ENCODE data around the gene C9orf78. TPM values are rescaled to one million over a fixed set of nuclear protein-coding genes. Genes with fewer than 3 reads are reported as not detected.

Gene C9orf78
- total RNA-seq, 5 donors from 2014 or later (not counting 1 experiment from before 2014, with no cell fraction given), result 80.5 to 112 (median 90.2) TPM

- Mint-ChIP-seq H3K27me3 (no peaks in the 10 kb centered on the region), H3K27ac (peak overlapping the region; percentile 19 to 58), H3K4me3 (no peak overlapping the region), H3K9me3 (no peaks in the 10 kb centered on the region), H3K4me1 (peaks cover 22 to 37% (median 29%) of the 10 kb centered on the region in 3 donors), H3K36me3 (peaks cover 18% of the 10 kb centered on the region)
- Histone ChIP-seq H3K9me3 (no peaks in the 10 kb centered on the region), H3K4me3 (ENCODE audit: control insufficient read depth in 1 of 2, extremely low read depth in 1 of 2, low read length in 1 of 2) (no peak overlapping the region), H3K27ac (ENCODE audit: low read length) (no peak overlapping the region), H3K4me1 (ENCODE audit: control insufficient read depth in 1 of 2, extremely low read depth in 1 of 2, insufficient read depth in 2 of 2, low read length in 2 of 2) (peaks cover 8 to 30% of the 10 kb centered on the region in 2 experiments), H3K36me3 (ENCODE audit: control insufficient read depth in 2 of 2, extremely low read depth in 1 of 2, insufficient read depth in 1 of 2, low read length in 1 of 2) (peaks cover 22 to 23% of the 10 kb centered on the region in 2 donors), H3K27me3 (replicated peaks in 1 of 2; ENCODE audit: control insufficient read depth in 2 of 2, extremely low read depth in 1 of 2, insufficient read depth in 2 of 2, low read length in 1 of 2) (no peaks in the 10 kb centered on the region)
- ATAC-seq (replicated peaks in 1 of 4) (no peak), DNase-seq (no peak)
- WGBS (ENCODE audit: insufficient coverage), result 93% methylated on average over 31 of the region's 31 CpGs
- POLR2A ChIA-PET, result no interaction called here
- CTCF ChIA-PET, result interaction anchor here in 1 of 2 donors (0.6 to 0.9 kb wide), 2 partner anchors 29 to 260 kb away, joined by 3 to 5 read pairs; no protein-coding TSS in a partner anchor
Observed at GRCh38 chr9:129879991-129880653, 45.0 kb upstream of the C9orf78 start.

GRCh38 chr9:129879103-129879699 lies 44.1 kb upstream of the C9orf78 start:
- WGBS (ENCODE audit: insufficient coverage), result 89% methylated on average over 17 of the region's 17 CpGs
- no peaks in the 10 kb centered on the region for H3K27me3 Mint-ChIP-seq
- no peaks in the 10 kb centered on the region for H3K9me3 Mint-ChIP-seq
- CTCF ChIA-PET, result interaction anchor here (0.6 to 0.9 kb wide), 2 partner anchors 12 to 28 kb away, joined by 3 to 4 read pairs; no protein-coding TSS in a partner anchor
- DNase-seq (peak in 1 of 35 experiments; percentile 36), ATAC-seq (replicated peaks in 1 of 4) (no peak)
- H3K36me3 Mint-ChIP-seq, result peaks cover 24% of the 10 kb centered on the region
- POLR2A ChIA-PET, result no interaction called here
- H3K9me3 ChIP-seq, result no peaks in the 10 kb centered on the region
- H3K4me1 ChIP-seq (ENCODE audit: control insufficient read depth in 1 of 2, extremely low read depth in 1 of 2, insufficient read depth in 2 of 2, low read length in 2 of 2), result peaks cover 6 to 30% of the 10 kb centered on the region in 2 experiments
- no peak overlapping the region for H3K4me3 ChIP-seq (ENCODE audit: control insufficient read depth in 1 of 2, extremely low read depth in 1 of 2, low read length in 1 of 2)
- H3K27ac ChIP-seq (ENCODE audit: low read length), result no peak overlapping the region
- H3K36me3 ChIP-seq (ENCODE audit: control insufficient read depth in 2 of 2, extremely low read depth in 1 of 2, insufficient read depth in 1 of 2, low read length in 1 of 2), result peaks cover 26 to 31% of the 10 kb centered on the region in 2 donors
- peaks cover 13 to 34% (median 27%) of the 10 kb centered on the region in 3 donors for H3K4me1 Mint-ChIP-seq
- no peak overlapping the region for H3K4me3 Mint-ChIP-seq
- H3K27ac Mint-ChIP-seq, result peak overlapping the region in 1 of 2 donors; percentile 52
- no peaks in the 10 kb centered on the region for H3K27me3 ChIP-seq (replicated peaks in 1 of 2; ENCODE audit: control insufficient read depth in 2 of 2, extremely low read depth in 1 of 2, insufficient read depth in 2 of 2, low read length in 1 of 2)

- Histone ChIP-seq H3K36me3 (ENCODE audit: control insufficient read depth in 2 of 2, extremely low read depth in 1 of 2, insufficient read depth in 1 of 2, low read length in 1 of 2) (peaks cover 31 to 40% of the 10 kb centered on the region in 2 donors), H3K4me1 (ENCODE audit: control insufficient read depth in 1 of 2, extremely low read depth in 1 of 2, insufficient read depth in 2 of 2, low read length in 2 of 2) (peaks cover 0 to 30% of the 10 kb centered on the region in 2 experiments), H3K9me3 (no peaks in the 10 kb centered on the region), H3K4me3 (ENCODE audit: control insufficient read depth in 1 of 2, extremely low read depth in 1 of 2, low read length in 1 of 2) (no peak overlapping the region), H3K27me3 (replicated peaks in 1 of 2; ENCODE audit: control insufficient read depth in 2 of 2, extremely low read depth in 1 of 2, insufficient read depth in 2 of 2, low read length in 1 of 2) (no peaks in the 10 kb centered on the region), H3K27ac (ENCODE audit: low read length) (no peak overlapping the region)
- Mint-ChIP-seq H3K9me3 (no peaks in the 10 kb centered on the region), H3K4me1 (peaks cover 15 to 30% (median 25%) of the 10 kb centered on the region in 3 donors), H3K27ac (peak overlapping the region; percentile 61 to 73), H3K27me3 (no peaks in the 10 kb centered on the region), H3K36me3 (peaks cover 29% of the 10 kb centered on the region), H3K4me3 (no peak overlapping the region)
- POLR2A ChIA-PET, result interaction anchor here in 1 of 2 donors (0.6 kb wide), 1 partner anchor 47 kb away, joined by 3 read pairs; no protein-coding TSS in a partner anchor
- ATAC-seq (replicated peaks in 1 of 4), result no peak
- no peak for DNase-seq
- WGBS (ENCODE audit: insufficient coverage), result 98% methylated on average over 9 of the region's 11 CpGs
- CTCF ChIA-PET, result no interaction called here
Observed at GRCh38 chr9:129878291-129878690, 43.2 kb upstream of the C9orf78 start.

GRCh38 chr9:129876815-129877214 lies 41.7 kb upstream of the C9orf78 start:
- 80% methylated on average over 1 of the region's 7 CpGs for WGBS (ENCODE audit: insufficient coverage)
- Mint-ChIP-seq H3K27me3 (no peaks in the 10 kb centered on the region), H3K9me3 (no peaks in the 10 kb centered on the region), H3K4me3 (no peak overlapping the region), H3K27ac (peak overlapping the region; percentile 79 to 85), H3K36me3 (peaks cover 25% of the 10 kb centered on the region), H3K4me1 (peaks cover 20 to 35% (median 30%) of the 10 kb centered on the region in 3 donors)
- Histone ChIP-seq H3K4me1 (ENCODE audit: control insufficient read depth in 1 of 2, extremely low read depth in 1 of 2, insufficient read depth in 2 of 2, low read length in 2 of 2) (peaks cover 0 to 36% of the 10 kb centered on the region in 2 experiments), H3K9me3 (no peaks in the 10 kb centered on the region), H3K36me3 (ENCODE audit: control insufficient read depth in 2 of 2, extremely low read depth in 1 of 2, insufficient read depth in 1 of 2, low read length in 1 of 2) (peaks cover 31 to 41% of the 10 kb centered on the region in 2 donors), H3K4me3 (ENCODE audit: control insufficient read depth in 1 of 2, extremely low read depth in 1 of 2, low read length in 1 of 2) (no peak overlapping the region), H3K27ac (ENCODE audit: low read length) (peak overlapping the region; percentile 56), H3K27me3 (replicated peaks in 1 of 2; ENCODE audit: control insufficient read depth in 2 of 2, extremely low read depth in 1 of 2, insufficient read depth in 2 of 2, low read length in 1 of 2) (no peaks in the 10 kb centered on the region)
- ChIA-PET CTCF (interaction anchor here in 1 of 2 donors (0.6 kb wide), 1 partner anchor 19 kb away, joined by 3 read pairs; no protein-coding TSS in a partner anchor), POLR2A (interaction anchor here (0.6 to 0.7 kb wide), 2 partner anchors 12 to 13 kb away, joined by 4 read pairs; no protein-coding TSS in a partner anchor)
- DNase-seq (peak in 1 of 35 experiments; percentile 39), ATAC-seq (replicated peaks in 1 of 4) (peak in 2 of 4 experiments; percentile 19 to 21)

GRCh38 chr9:129875687-129876395 lies 40.8 kb upstream of the C9orf78 start:
- POLR2A ChIA-PET, result interaction anchor here in 1 of 2 donors (0.6 kb wide), 1 partner anchor 69 kb away, joined by 4 read pairs; no protein-coding TSS in a partner anchor
- peaks cover 25 to 43% of the 10 kb centered on the region in 2 donors for H3K36me3 ChIP-seq (ENCODE audit: control insufficient read depth in 2 of 2, extremely low read depth in 1 of 2, insufficient read depth in 1 of 2, low read length in 1 of 2)
- no peak for ATAC-seq (replicated peaks in 1 of 4)
- no peak overlapping the region for H3K4me3 Mint-ChIP-seq
- CTCF ChIA-PET, result interaction anchor here in 1 of 2 donors (0.6 kb wide), 1 partner anchor 20 kb away, joined by 3 read pairs; no protein-coding TSS in a partner anchor
- peak overlapping the region in 1 of 2 donors; percentile 85 for H3K27ac Mint-ChIP-seq
- H3K36me3 Mint-ChIP-seq, result peaks cover 32% of the 10 kb centered on the region
- H3K4me1 Mint-ChIP-seq, result peaks cover 30 to 43% (median 36%) of the 10 kb centered on the region in 3 donors
- no peaks in the 10 kb centered on the region for H3K27me3 Mint-ChIP-seq
- no peaks in the 10 kb centered on the region for H3K27me3 ChIP-seq (replicated peaks in 1 of 2; ENCODE audit: control insufficient read depth in 2 of 2, extremely low read depth in 1 of 2, insufficient read depth in 2 of 2, low read length in 1 of 2)
- H3K27ac ChIP-seq (ENCODE audit: low read length), result peak overlapping the region; percentile 15
- DNase-seq, result no peak
- peaks cover 0 to 42% of the 10 kb centered on the region in 2 experiments for H3K4me1 ChIP-seq (ENCODE audit: control insufficient read depth in 1 of 2, extremely low read depth in 1 of 2, insufficient read depth in 2 of 2, low read length in 2 of 2)
- H3K9me3 ChIP-seq, result no peaks in the 10 kb centered on the region
- H3K4me3 ChIP-seq (ENCODE audit: control insufficient read depth in 1 of 2, extremely low read depth in 1 of 2, low read length in 1 of 2), result no peak overlapping the region
- WGBS (ENCODE audit: insufficient coverage), result 97% methylated on average over 22 of the region's 27 CpGs
- no peaks in the 10 kb centered on the region for H3K9me3 Mint-ChIP-seq

GRCh38 chr9:129875181-129875611 lies 40.1 kb upstream of the C9orf78 start:
- Mint-ChIP-seq H3K36me3 (peaks cover 31% of the 10 kb centered on the region), H3K4me1 (peaks cover 36 to 50% (median 43%) of the 10 kb centered on the region in 3 donors), H3K27ac (no peak overlapping the region), H3K4me3 (no peak overlapping the region), H3K9me3 (no peaks in the 10 kb centered on the region), H3K27me3 (no peaks in the 10 kb centered on the region)
- WGBS (ENCODE audit: insufficient coverage), result 94% methylated on average over 3 of the region's 23 CpGs
- H3K9me3 ChIP-seq, result no peaks in the 10 kb centered on the region
- CTCF ChIA-PET, result no interaction called here
- peak overlapping the region; percentile 15 for H3K27ac ChIP-seq (ENCODE audit: low read length)
- POLR2A ChIA-PET, result no interaction called here
- no peak overlapping the region for H3K4me3 ChIP-seq (ENCODE audit: control insufficient read depth in 1 of 2, extremely low read depth in 1 of 2, low read length in 1 of 2)
- peaks cover 18 to 45% of the 10 kb centered on the region in 2 donors for H3K36me3 ChIP-seq (ENCODE audit: control insufficient read depth in 2 of 2, extremely low read depth in 1 of 2, insufficient read depth in 1 of 2, low read length in 1 of 2)
- DNase-seq (no peak), ATAC-seq (replicated peaks in 1 of 4) (no peak)
- peaks cover 3 to 46% of the 10 kb centered on the region in 2 experiments for H3K4me1 ChIP-seq (ENCODE audit: control insufficient read depth in 1 of 2, extremely low read depth in 1 of 2, insufficient read depth in 2 of 2, low read length in 2 of 2)
- no peaks in the 10 kb centered on the region for H3K27me3 ChIP-seq (replicated peaks in 1 of 2; ENCODE audit: control insufficient read depth in 2 of 2, extremely low read depth in 1 of 2, insufficient read depth in 2 of 2, low read length in 1 of 2)
